NCI-H82 (cell line): ENCODE measurements around the gene ADGRG7.
A peak's percentile ranks its signal among the peaks of the same experiment; 100 is the strongest.

Experiments used
- DNase-seq: peaks from one replicate; lab custom pipeline; 2025; lab: John Stamatoyannopoulos, UW

Gene ADGRG7

DNA sequence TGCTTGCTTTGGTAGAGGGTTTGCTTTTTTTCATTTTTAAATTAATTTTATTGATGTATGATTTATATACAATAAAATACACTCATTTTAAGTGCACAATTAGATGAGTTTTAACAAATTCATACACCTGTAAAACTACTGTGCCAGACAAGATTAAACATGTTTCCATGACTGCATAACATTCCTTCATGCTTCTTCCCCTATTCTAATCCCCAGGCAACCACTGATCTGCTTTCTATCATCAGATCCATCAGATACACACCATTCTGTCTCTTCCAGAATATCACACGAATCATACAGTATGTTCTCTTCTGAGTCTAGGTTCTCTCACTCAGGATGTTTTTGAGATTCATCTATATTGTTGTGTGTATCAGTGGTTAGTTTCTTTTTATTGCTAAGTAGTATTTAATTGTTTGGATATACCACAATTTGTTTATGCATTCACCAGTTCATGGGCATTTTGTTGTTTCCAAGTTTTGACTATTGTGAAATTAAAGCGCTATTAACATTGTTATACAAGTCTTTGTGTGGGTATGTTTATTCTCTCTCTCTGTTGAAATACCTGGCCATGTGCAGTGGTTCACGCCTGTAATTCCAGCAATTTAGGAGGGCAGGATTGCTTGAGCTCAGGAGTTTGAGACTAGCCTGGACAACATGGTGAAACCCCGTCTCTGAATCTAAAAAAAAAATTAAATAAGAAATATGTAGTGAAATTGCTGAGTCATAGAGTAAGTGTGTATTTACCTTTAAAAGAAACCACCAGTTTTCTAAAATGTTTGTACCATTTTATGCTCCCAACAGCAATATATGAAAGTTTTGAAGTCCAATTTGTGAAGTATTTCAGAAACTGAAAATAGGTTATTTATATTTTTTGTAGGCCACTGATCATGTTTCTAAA is 92.9 kb downstream of the ADGRG7 start:
- DNase-seq = peak; percentile 31

DNA sequence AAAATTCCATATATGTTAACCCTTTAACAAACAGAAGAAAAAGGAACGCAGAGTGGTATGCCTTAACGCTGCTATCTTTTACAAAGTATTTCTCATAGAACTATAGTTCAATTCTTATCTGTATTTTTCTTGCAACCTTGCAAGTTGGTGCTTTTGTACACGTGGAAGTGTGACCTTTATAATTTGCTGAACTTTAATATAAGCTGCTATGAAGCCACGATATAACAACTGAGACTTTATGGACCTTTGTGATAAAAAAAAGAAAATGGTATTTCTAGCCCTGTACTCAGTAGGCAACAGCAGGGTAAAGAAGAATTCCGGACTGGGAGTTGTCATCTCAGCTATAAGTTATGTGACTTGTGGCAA is 93.6 kb downstream of the ADGRG7 start:
- DNase-seq = no peak

DNA sequence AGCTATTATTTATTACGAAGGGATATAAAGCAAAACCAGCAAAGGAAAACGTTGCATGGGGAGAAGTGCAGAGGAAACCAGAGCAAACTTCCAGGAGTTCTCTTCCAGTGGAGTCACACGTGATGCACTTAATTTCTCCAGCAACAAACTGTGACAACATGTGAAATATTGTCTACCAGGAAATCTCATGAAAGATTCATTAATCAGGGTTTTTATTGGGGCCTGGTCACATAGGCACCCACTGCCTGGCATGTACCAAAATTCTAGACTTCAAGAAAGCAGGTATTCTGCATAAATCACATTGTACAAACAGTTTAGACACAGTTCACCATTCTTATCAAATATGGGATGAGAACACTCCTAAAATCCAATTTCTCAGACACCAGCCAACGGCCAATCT is 94.5 kb downstream of the ADGRG7 start:
- DNase-seq = no peak

DNA sequence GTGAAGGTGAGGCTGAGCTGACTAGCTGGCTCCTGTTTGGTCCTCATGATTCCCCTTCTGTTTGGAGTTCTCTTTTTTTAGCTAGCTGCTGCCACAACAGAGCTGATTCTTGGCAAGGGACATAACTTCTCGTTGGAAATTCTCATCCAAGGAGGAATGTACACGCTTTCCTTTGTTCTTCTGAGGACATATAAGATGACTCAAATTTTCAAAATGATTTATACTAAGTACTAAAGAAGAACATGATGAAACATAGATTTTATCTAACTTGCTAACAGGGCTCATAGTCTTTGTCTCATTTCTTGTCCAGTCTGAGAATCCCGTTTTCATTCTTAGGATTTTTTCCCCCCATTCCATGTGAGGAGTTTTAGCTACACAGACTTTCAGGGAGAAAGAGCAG is 97.0 kb downstream of the ADGRG7 start:
- no peak for DNase-seq

DNA sequence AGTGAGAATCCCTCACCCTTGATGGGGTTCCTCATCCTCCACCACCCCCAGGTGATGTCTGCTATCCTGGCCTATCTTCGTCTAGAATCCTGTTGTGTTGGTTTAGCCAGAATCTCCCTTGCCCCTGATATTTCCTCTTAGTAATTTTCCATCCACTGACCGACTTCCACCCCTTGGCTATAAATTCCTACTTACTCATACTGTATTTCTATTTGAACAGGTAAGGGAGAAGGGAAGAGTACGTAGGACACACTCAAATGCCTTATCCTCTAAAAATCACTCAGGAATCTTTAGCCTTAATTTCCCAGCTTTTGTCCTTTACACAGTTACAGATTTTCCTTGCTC is 99.2 kb downstream of the ADGRG7 start:
- DNase-seq = no peak

DNA sequence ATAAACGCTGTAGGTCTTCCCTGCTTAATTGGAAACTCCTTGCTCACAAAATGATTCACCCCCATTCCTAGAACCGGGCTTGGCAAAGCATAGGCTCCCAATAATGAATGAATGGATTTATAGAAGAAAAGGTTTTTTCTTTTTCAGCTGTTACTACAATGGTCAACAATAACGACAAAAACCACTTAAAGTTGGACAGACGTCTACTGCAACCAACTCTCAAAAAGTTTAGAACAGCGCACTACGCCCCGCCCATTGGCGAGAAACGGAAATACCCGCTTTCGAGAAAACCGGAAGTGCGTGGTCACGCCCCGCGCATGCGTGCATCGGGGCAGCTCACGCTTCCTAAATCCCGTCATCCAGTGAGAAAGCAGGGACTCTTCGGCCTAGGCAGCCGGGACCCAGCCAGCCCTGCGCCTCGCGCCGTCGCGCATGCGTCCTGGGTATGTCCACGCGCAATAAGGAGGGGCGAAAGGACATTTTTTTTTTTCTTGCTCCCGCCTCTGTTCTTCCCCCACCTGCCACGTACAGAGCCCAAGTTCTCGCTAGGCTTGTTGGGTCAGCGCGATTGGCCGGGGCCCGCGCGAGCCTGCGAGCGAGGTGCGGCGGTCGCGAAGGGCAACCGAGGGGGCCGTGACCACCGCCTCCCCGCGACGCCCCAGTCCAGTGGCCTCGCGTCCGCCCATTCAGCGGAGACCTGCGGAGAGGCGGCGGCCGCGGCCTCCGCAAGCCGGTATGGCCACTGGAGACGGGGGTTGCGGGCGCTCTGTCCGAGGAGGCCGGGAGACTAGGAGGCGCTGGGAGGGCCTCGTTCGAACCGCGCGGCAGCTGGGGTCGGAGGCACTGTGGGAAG is 99.8 kb downstream of the ADGRG7 start, which contains the start of gene TFG:
TFG (plus strand) TSS at position 506 of the 853 bp plus-strand sequence. CDS start 4,192 bp downstream, outside the sequence.
- DNase-seq = peak; percentile 100

DNA sequence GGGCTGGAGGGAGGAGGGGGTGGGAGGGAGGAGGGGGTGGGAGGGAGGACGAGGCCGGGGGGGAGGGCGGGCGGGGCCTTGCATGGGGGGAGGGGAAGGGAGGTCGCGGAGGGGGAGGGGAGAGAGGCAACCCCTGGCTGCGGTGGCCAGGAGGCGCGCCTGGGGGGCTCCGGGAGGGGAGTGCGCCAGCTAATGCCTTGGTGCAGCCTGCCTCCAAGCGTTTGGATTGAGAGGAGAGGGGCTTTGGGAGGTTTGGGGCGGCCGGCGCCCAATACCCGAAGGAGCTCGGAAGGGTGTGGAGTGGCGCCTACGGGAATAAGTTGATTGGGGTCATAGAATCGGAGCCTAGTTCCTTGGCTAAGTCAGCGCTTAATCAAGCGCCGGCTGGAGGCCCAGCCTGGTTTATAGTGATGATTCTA is 100.5 kb downstream of the ADGRG7 start:
- DNase-seq = peak; percentile 95

DNA sequence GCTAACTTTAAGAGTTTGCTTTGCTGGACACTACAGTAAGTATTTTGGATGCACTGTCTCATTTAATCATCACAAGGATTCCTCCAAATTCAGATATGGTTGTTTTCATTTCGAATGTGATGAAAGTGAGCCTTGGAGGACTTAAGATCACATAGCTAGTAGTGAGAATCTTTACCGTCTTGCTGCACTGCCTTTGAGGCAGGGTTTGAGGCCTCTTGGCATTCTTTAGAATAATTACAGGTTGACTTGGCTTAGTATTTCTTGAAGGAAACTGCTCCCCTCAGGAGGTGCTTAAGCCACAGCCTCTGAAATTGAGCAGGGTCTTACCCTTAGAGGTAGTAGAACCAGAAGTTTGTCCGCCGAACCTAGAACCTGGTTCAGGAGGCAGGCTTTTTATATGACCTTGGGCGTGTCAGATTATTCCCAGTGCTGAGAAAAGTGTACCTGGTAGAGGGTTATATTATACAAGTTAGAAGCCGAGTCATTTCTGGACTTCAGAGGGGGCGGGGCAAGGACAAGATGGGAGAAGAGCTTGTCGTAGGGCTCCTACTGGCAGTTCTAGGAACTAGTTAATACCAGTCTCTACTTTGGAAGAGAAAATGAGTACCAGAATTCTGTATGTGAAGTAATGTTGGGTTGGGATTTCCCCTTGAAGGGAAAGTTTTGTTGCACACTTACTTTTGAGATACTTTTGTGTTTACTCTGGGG is 101.0 kb downstream of the ADGRG7 start:
- peak; percentile 88 for DNase-seq

DNA sequence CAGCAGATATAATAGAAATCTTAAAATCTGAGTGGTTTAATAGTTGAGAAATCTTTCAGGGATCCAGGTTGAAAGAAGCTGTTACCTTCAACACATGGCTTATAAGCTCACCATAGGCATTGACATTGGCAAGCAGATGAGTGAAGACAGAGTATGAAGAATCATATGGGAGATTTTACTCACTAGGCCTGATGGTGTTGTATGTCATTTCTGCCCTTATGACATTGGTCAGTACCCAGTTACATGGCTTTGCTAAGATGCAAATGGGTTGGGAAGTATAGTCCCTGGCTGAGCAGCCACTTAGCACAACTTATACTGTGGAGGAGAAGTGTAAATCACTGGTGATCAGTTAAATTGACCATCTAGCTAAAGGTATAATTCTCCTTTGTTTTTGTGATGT is 105.8 kb downstream of the ADGRG7 start:
- no peak for DNase-seq

DNA sequence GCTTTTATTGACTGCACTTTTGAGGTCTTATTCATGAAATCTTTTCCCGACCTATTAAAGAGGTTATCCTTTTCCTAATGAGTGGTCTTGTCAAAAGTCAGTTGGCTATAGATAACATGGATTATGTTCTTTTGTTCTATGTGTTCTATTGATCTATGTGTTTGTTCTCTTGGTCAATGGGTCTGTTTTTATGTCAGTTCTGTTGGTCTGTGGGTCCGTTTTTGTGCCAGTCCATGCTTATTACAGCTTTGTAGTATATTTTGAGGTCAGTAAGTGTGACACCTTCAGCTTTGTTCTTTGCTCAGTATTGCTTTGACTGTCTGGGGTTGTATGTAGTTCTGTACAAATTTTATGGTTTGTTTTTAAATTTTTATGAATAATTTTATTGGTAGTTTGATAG is 107.7 kb downstream of the ADGRG7 start:
- DNase-seq = no peak

DNA sequence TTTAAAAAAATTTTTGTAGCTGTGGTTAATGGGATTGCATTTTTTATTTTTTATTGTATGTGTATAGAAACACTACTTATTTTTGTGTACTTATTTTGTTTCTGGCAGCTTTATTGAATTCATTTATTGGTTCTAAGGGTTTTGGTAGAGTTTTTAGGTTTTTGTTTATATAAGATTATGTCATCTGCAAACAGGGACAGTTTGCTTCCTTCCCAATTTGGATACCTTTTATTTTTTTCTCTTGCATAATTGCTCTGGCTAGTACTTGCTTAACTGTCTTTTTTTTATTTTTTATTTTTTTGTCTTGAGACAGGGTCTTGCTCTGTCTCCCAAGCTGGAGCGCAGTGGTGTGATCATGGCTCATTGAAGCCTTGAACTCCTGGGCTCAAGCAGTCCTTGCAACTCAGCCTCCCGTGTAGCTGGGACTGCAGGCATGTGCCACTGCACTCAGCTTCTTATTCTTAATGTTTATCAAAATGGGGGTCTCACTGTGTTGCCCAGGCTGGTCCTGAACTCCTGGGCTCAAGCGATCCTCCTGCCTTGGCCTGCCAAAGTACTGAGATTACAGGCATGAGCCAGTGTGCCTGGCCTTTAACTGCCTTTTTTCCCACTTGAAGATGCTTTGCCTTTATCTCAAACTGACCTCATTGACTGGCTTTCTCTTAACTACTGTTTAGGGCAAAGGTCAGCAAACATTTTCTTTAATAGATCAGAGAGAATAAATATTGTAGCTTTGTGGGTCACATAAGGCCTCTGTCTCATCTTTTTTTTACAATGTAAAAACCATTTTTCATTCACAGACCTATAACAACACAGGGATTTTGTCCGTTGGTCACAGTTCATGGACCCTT is 108.5 kb downstream of the ADGRG7 start:
- DNase-seq = no peak

DNA sequence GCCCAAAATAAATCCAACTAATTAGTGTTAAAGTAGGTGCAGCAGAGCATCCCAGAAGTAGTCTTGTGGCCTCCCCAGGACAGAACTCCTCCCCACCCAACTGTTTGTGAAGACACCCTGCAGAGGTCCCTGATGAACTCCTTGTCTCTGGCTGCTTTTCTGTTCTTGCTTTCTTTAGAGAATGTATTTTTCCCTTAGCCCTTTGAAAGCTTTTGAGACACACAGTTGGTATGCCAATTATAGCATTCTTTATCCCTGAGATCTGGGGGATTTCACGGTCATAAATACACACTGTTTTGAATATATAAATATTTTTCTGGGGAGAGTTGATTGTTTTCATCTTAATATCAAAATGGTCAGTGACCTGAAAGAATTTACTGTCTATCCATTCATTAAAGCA is 109.7 kb downstream of the ADGRG7 start:
- no peak for DNase-seq

DNA sequence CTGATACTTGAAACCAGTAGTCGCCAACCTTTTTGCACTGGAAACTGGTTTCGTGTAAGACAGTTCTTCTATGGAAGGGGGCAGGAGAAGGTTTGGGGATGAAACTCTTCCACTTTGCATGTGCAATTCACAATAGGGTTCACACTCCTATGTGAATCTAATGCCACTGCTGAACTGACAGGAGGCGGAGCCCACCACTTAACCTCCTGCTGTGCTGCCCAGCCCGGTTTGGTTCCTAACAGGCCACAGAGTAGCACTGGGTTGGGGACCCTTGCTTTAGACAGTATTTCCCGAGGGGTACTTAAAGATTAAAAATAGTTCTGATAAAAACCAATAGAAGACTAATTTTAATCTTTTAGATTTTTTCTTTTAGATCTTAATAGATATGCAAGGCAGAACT is 111.0 kb downstream of the ADGRG7 start:
- DNase-seq = peak; percentile 25

DNA sequence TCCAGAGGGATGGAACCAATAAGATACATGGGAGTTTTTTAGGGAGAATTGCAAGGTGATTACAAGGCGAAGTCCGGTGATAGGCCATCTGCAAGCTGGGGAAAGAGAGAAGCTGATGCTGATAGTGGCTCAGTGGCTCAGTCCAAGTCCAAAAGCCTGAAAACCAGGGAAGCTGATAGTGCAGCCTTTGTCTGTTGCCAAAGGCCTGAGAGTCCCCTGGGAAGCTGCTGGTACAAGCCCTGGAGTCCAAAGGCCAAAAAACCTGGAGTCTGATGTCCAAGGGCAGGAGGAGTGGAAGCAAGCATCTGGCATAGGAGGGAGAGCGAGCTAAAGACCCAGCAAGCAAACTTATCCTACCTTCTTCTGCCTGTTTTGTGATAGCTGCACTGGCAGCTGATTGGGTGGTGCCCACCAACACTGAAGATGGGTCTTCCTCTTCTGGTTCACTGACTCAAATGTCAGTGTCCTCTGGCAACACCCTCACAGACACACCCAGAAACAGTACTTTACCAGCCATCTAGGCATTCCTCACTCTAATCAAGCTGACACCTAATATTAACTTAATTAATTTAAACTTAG is 116.6 kb downstream of the ADGRG7 start:
- peak; percentile 23 for DNase-seq

DNA sequence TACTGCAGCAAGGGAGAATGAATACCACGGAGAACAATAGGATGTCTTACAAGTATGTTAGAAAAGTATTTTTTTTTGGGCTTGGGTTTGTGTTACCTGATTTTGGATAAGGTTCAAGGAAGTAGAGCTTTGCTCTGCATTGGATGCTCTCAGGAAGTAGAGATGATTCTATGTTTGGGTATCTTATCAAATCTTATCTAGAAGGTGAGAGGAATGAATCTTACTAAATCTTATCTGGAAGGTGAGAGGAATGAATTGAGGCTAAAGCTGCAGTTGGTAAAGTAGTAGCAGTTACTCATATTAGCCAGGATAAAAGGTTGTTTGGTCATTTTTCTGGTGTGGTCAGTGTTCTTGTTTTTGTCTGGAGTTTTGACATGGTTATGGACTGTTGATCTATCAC is 117.3 kb downstream of the ADGRG7 start:
- no peak for DNase-seq

DNA sequence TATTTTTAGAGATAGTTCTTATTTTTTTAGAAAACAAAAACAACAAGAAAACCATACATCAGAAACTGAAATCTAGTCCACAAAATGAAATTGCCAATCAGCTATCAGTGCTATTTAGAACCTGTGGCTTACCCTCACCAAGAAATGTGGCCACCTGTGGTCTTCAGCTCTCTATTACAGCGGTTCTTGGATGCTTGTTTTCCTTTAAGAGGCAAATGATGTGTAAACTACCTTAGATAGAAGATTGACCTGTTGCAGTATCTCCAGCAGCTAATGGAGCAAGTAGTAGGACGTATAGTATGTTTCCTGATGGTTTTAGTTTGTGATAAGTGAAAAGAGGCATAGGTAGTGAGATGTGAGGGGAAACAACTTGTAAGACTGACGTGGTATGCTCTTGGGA is 121.1 kb downstream of the ADGRG7 start:
- no peak for DNase-seq

DNA sequence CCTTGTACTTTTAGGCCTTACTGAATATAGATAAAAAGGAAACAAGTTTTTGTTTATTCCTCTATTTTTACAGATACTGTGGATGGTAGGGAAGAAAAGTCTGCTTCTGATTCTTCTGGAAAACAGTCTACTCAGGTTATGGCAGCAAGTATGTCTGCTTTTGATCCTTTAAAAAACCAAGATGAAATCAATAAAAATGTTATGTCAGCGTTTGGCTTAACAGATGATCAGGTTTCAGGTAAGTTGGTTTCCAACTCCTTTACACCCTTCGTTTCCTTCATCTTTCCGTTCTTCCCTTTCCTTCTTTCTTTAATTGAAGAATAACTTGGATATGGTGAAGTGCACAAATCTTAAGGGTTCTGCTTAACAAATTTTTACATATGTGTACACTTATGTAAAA is 123.0 kb downstream of the ADGRG7 start:
- DNase-seq = no peak

DNA sequence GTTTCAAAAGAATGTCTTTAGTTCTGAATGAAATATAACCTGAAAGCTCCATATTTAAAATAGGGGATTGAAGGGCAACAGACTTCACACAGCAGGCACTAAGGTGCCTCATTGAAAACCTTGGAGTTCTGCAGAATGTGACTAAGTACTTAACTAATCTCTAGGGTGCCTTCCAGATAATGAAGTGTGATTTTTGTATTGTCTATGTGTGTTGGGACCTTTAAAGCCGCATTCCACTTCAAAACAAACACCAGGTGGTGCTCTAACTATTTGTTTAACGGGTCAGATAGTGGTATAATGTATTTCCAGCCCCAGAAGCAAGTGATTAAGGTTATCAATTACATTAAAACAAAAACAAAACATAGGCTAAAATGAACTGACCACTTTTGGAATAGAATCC is 127.9 kb downstream of the ADGRG7 start:
- DNase-seq = peak; percentile 51

DNA sequence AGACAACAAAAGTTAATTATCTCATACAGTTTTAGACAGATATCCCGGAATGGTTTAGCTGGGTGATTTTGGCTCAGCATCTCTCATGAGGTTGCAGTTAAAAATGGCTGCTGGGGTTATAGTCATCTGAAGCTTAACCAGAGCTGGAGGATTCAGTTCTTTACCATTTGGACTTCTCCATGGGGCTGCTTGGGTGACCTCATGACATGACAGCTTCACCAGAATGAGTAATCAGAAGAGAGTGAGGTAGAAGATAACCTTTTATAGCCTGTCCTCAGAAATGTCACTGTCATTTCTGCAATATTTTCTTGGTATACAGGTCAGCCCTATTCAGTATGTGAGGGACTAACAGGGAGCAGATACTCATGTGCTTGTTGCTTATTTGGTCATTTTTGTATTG is 130.8 kb downstream of the ADGRG7 start:
- DNase-seq = no peak

DNA sequence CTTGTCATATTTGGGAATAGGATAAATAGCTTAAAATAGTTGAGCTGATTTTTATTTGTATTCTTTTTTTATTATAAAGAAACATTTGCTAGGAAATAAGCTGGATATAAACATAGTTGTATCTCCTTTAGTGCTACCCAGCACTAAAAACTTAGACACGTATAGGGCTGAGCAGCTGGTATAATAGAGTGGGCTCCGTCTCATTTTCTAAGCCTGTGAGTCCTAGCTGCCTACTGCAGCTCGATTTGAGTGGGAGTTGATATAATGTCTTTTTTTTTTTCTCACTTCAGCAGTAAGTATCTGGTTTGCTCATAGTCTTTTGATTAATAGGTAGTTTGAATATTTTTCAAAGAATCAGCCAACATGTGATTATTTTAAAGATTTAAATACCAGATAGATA is 134.1 kb downstream of the ADGRG7 start:
- no peak for DNase-seq

DNA sequence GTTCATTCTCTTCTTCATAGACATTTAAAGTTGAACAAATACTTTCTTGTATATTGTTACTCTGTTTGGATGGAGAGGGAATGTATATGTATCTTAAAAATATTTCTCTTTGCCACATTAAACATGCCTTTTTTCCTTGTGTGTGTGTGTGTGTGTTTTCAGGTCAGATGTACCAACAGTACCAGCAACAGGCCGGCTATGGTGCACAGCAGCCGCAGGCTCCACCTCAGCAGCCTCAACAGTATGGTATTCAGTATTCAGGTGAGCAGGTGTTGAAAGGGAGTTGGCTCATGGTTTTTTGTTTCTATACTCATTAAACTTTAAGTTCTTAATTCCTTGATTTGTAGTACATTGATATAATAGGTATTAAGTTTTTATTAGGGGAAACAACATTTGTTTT is 135.3 kb downstream of the ADGRG7 start:
- DNase-seq = no peak
